Vagina (tissue), 2 donors: ENCODE data around the gene CEMIP2. TPM values are rescaled to one million over a fixed set of nuclear protein-coding genes. Genes with fewer than 3 reads are reported as not detected.
A peak's percentile ranks its signal among the peaks of the same experiment; 100 is the strongest.

Source experiments
- DNase-seq, 2 donors: peaks; one replicate each; pipeline ENCODE4 v3.0.0-alpha.2; 2017; ENCODE audit errors: extremely low spot score in 2 of 2
- H3K27ac ChIP-seq: fragments of 200-600 bp; sonication (generic); one replicate; pipeline ENCODE4 v1.5.1; 2019
- H3K27me3 ChIP-seq: fragments of 200-600 bp; sonication (generic); one replicate; pipeline ENCODE4 v1.5.1; 2019
- H3K36me3 ChIP-seq, 2 donors: fragments of 200-600 bp; sonication (generic); one replicate each; pipeline ENCODE4 v1.5.1; 2017 to 2019
- H3K4me1 ChIP-seq: fragments of 200-600 bp; sonication (generic); one replicate; pipeline ENCODE4 v1.5.1; 2019
- H3K4me3 ChIP-seq, 2 donors: fragments of 200-600 bp; sonication (generic); 1 replicate in 1 of 2; 2 replicates in 1 of 2; pipeline ENCODE4 v1.5.1; 2016 to 2019
- H3K9me3 ChIP-seq: fragments of 200-600 bp; sonication (generic); one replicate; pipeline ENCODE4 v1.5.1; 2019
- CTCF ChIP-seq, 3 experiments: fragments of 450-650 bp in 2 of 3; fragments of 200-600 bp in 1 of 3; sonication (generic) in 1 of 3; IDR thresholded peaks; one replicate each; pipeline ENCODE4 v1.5.1; 2017 to 2019; ENCODE audit warnings: antibody characterized with exemption in 3 of 3, mild to moderate bottlenecking in 2 of 3, moderate library complexity in 2 of 3
- POLR2A ChIP-seq, 2 donors: fragments of 450-650 bp; IDR thresholded peaks; one replicate each; pipeline ENCODE4 v1.6.1; 2017; ENCODE audit warnings: antibody characterized with exemption in 2 of 2, mild to moderate bottlenecking in 2 of 2, moderate library complexity in 2 of 2
- POLR2AphosphoS5 ChIP-seq, 2 donors: sonication (generic); formaldehyde crosslinking; IDR thresholded peaks; one replicate each; pipeline ENCODE4 v1.9.0; 2017; ENCODE audit warnings: antibody characterized with exemption in 2 of 2, mild to moderate bottlenecking in 2 of 2, low read depth in 1 of 2; ENCODE audit not compliant: insufficient read depth in 1 of 2
- intact Hi-C: fragments of 100-400 bp; cut with DNase I; formaldehyde crosslinking; loops from one replicate; pipeline ENCODE4 v1.15.1; 2023
- total RNA-seq: library from RNA; depleted of rRNA; stranded (reverse); fragments of >200 nt; gene quantifications from one replicate; pipeline ENCODE4 v1.2.3, GENCODE V29; 2016

The CEMIP2 gene
- total RNA-seq, 1 donor from 2014 or later: 46.7 TPM

GRCh38 chr9:71687676-71688075 lies 80.6 kb downstream of the CEMIP2 start:
- peaks cover 0 to 12% of the 10 kb centered on the region in 2 donors for H3K36me3 ChIP-seq
- intact Hi-C loops: no loop called here
- H3K27ac ChIP-seq: no peak overlapping the region
- no peaks in the 10 kb centered on the region for H3K9me3 ChIP-seq
- H3K4me1 ChIP-seq: peaks cover 10% of the 10 kb centered on the region
- no peak overlapping the region for H3K4me3 ChIP-seq
- no peak for DNase-seq
- TF ChIP-seq POLR2AphosphoS5 (IDR thresholded peaks at IDR 0.05; ENCODE audit: insufficient read depth in 1 of 2, low read depth in 1 of 2) (no peak), CTCF (IDR thresholded peaks at IDR 0.05) (no peak), POLR2A (IDR thresholded peaks at IDR 0.05) (no peak)
- no peaks in the 10 kb centered on the region for H3K27me3 ChIP-seq

GRCh38 chr9:71685988-71686387 lies 82.3 kb downstream of the CEMIP2 start:
- intact Hi-C loops: no loop called here
- TF ChIP-seq POLR2AphosphoS5 (IDR thresholded peaks at IDR 0.05; ENCODE audit: insufficient read depth in 1 of 2, low read depth in 1 of 2) (no peak), CTCF (IDR thresholded peaks at IDR 0.05) (no peak), POLR2A (IDR thresholded peaks at IDR 0.05) (no peak)
- no peak overlapping the region for H3K4me3 ChIP-seq
- H3K36me3 ChIP-seq: peaks cover 0 to 12% of the 10 kb centered on the region in 2 donors
- H3K27me3 ChIP-seq: no peaks in the 10 kb centered on the region
- DNase-seq: no peak
- no peak overlapping the region for H3K27ac ChIP-seq
- H3K9me3 ChIP-seq: no peaks in the 10 kb centered on the region
- peaks cover 10% of the 10 kb centered on the region for H3K4me1 ChIP-seq

GRCh38 chr9:71685394-71685793 lies 82.9 kb downstream of the CEMIP2 start:
- Histone ChIP-seq H3K36me3 (peaks cover 0 to 12% of the 10 kb centered on the region in 2 donors), H3K27me3 (no peaks in the 10 kb centered on the region), H3K9me3 (no peaks in the 10 kb centered on the region), H3K4me1 (peaks cover 10% of the 10 kb centered on the region), H3K27ac (no peak overlapping the region), H3K4me3 (no peak overlapping the region)
- intact Hi-C loops: no loop called here
- DNase-seq: no peak
- TF ChIP-seq CTCF (IDR thresholded peaks at IDR 0.05): no peak
- no peak for TF ChIP-seq POLR2AphosphoS5 (IDR thresholded peaks at IDR 0.05; ENCODE audit: insufficient read depth in 1 of 2, low read depth in 1 of 2)
- TF ChIP-seq POLR2A (IDR thresholded peaks at IDR 0.05): no peak

- peaks cover 0 to 12% of the 10 kb centered on the region in 2 donors for H3K36me3 ChIP-seq
- no peak overlapping the region for H3K27ac ChIP-seq
- DNase-seq: no peak
- intact Hi-C loops: no loop called here
- H3K4me1 ChIP-seq: peaks cover 10% of the 10 kb centered on the region
- no peak overlapping the region for H3K4me3 ChIP-seq
- no peaks in the 10 kb centered on the region for H3K9me3 ChIP-seq
- TF ChIP-seq CTCF (IDR thresholded peaks at IDR 0.05) (no peak), POLR2A (IDR thresholded peaks at IDR 0.05) (no peak), POLR2AphosphoS5 (IDR thresholded peaks at IDR 0.05; ENCODE audit: insufficient read depth in 1 of 2, low read depth in 1 of 2) (no peak)
- H3K27me3 ChIP-seq: no peaks in the 10 kb centered on the region
Measured at GRCh38 chr9:71684566-71684965, 83.7 kb downstream of the CEMIP2 start.

GRCh38 chr9:71683598-71684235 lies 84.6 kb downstream of the CEMIP2 start:
- intact Hi-C loops: no loop called here
- Histone ChIP-seq H3K27me3 (no peaks in the 10 kb centered on the region), H3K36me3 (peaks cover 0 to 5% of the 10 kb centered on the region in 2 donors), H3K9me3 (no peaks in the 10 kb centered on the region), H3K27ac (no peak overlapping the region), H3K4me3 (no peak overlapping the region), H3K4me1 (peaks cover 10% of the 10 kb centered on the region)
- DNase-seq: no peak
- TF ChIP-seq CTCF (IDR thresholded peaks at IDR 0.05) (peak in 2 of 3 experiments; percentile 19 to 29), POLR2A (IDR thresholded peaks at IDR 0.05) (no peak), POLR2AphosphoS5 (IDR thresholded peaks at IDR 0.05; ENCODE audit: insufficient read depth in 1 of 2, low read depth in 1 of 2) (peak in 1 of 2 donors; percentile 53)
